ENCODE data around the gene AP1S1.
"Not testable (repeated sequence)": the region's sequence is repeated elsewhere in the genome, so short reads cannot be mapped to it uniquely, and the experiment has no call there.

The AP1S1 gene

DNA sequence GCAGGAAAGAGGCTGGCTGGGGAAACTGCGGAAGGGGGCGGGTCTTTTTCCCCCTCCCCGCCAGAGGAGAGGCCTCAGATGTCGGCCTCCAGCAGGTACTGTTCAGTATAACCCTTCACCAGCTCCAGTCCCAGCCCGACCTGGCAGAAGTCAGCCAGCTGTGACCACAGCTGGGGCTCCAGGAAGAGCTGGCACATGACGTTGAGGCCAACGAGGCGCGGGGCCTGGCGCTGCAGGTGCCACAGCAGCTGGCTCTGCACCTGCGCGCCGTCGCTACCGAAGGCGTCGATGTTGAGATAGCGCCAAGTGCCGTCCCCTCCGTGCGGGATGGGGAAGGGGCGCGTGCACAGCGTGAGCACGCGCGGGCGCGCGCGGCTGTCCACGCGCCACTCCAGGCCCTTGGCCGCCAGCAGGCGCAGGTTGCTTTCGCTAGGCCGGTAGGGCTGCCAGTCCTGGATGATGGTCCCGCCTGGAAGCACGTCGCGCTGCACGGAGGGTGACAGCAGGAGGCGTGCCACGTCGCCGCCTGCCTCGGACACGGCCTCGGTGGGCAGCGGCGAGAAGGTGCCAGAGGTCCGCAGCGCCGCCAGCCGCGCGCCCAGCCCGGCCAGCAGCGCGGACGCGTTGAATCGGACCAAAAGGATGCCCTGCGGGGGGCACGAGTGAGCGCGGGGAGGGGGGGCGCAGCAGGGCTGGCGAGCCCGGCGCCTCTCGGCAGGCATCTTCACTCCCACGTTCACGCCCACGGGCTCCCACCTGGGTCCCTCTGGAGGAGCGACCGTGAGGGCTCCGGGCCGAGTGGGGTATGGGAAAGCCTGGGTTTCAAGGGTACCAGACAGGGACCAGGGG, 18.0 kb downstream of the AP1S1 start:
- DNase-seq: no peak

DNA sequence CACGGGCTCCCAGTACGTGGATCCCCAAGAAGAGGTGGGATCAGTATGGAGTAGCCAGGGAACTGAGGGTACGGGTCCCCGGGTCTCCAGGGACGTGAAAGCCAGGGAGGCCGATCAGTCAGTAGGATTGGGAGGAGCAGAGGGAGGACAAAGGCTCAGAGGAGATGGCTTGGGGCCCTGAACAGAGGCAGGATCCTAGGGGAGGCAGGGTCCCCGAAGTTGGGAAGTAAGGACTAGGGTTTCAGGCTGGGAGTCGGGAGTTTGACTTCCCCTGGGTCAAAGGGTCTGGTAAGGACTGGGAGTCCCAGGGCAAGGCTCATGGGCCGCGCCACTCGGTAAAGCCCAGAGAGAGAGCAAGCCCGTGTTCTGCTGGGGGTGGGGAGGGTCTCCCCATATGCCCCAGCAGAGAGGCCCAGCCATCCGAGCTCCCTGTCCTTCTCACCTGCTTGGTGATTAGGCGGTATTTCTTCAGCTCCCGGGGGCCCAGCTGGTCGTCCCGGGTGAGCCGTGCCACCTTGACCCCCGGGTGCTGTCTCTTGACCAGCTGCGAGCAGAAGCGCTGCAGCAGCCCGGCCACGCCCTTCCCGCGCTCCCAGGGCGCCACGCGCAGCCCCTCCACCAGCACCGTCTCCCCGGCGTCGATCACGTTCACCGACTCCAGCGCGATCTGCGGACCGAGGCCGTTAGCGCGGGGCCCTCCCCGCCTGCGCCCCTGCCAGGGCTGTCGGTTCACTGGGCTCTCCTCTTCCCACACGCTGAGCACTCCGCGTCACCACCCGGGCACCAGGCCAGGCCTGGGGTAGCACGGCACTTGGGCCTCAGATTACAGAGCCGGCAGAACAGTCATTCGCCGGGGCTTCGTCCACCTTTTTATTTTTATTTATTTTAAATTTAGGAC, 18.8 kb downstream of the AP1S1 start:
- no peak for DNase-seq

DNA sequence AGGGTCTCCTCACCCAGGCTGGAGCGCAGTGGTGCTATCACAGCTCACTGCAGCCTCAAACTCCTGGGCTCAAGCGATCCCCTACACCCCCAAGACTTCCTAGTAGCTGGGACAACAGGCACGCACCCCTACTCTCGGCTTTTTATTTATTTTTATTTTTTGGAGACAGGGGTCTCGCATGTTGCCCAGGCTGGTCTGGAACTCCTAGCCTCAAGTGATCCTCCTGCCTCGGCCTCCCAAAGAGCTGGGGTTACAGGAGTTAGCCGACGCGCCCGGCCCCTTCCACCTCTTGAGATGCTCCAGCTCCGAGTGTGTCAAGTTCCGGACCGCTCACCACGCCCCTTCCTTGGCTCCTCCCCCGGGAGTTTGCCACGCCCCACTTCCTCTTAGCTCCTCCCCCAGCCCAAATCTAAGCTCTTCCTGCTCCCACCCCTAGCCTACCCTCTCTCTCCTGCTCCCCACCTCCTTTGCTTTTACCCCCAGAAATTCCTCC, 19.5 kb downstream of the AP1S1 start:
- no peak for DNase-seq

DNA sequence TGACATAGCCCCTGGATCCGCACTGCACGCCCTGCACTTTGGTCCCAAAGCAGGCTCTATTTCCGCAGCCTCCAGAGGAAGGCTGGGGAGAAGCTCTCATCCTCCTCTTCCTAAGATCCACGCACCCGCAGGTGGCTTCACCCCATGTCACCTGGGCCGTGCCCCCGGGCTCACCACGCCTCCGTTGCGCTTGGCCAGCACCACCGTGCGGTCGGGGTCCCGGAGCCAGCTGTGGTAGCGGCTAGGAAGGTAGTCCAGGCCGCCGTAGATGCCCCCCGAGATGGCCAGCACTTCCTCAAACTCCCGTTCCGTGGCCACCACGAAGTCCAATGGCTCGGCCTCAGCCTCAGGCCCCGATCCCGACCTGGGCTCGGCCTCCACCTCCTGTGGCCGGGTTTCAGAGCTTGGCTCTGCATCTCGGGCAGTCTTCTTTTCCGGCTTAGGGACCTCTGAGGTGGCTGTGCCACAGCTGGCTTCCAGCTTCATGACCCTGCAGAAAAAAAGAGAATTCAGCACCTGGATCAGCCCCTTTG, 20.1 kb downstream of the AP1S1 start:
- no peak for DNase-seq

DNA sequence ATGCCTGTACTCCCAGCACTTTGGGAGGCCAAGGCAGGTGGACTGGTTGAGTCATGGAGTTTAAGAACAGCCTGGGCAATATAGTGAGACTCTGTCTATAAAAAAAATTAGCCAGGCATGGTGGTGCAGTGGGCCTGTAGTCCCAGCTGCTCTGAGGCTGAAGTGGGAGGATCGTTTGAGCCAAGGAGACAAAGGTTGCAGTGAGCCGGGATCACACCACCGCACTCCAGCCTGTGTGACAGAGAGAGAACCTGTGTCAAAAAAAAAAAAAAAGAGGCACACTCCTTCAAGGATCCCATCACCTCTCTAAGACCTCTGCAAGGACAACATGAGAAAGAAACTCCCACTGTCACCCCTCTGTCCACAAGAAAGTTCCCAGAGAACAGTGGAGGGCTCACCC, 21.4 kb downstream of the AP1S1 start:
- DNase-seq: no peak

DNA sequence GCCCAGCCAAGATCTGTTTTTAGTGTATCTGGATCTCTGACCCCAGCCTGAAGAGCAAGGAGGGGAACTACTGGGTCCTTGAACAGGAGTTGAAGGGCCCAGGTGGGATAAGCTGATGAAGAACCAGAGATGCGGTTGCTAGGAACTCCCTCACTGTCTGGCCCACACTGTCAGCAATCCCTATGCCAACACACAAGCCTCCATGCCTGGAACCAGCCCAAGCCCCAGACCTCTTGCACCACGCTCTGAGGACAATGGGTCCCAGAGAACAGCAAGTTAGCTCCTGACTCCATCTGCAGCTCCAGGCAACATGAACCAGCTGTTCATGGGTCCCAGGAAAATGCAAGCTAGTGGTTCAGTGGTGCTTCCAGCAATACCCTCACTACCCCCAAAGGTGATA, 23.4 kb downstream of the AP1S1 start:
- no peak for DNase-seq

DNA sequence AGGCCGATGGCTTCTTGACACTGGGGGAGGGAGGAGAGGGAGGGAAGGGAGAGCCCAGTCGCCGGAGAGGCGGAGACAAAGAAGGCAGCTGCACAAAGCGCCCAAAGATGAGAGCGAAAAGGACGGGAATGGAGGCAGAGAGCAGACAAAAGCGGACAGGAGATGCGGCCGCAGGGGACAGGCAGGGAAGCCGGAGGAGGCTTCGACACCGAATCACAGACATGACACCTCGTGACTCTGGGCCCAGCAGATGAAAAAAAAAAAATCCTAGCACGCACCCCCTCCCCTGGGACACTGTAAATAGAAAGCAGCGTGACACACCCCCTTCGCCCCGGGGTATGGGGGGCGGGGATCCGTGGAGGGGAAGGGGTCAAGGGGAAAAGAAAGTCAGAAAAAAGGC, 24.8 kb downstream of the AP1S1 start:
- DNase-seq: peak; percentile 21

DNA sequence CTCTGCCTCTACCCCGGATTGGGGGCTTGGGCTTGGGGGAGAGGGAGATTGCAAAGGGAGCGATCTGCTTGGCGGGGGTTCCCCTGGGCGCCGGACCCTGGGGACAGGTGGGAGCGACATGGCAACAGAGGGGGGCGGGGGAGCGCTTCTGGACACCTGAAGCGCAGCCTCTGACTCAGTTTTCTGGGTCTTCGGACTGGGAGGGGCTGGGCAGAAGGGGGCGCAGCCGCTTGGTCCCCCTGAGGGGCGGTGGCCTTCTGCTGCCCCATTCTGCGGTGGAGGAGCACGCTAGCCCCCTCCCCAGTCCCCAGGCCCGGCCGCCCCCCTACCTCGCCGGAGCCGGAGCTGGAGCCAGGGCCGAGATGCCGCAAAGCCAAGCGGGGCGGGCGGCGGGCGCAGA, 25.4 kb downstream of the AP1S1 start:
- no peak for DNase-seq

DNA sequence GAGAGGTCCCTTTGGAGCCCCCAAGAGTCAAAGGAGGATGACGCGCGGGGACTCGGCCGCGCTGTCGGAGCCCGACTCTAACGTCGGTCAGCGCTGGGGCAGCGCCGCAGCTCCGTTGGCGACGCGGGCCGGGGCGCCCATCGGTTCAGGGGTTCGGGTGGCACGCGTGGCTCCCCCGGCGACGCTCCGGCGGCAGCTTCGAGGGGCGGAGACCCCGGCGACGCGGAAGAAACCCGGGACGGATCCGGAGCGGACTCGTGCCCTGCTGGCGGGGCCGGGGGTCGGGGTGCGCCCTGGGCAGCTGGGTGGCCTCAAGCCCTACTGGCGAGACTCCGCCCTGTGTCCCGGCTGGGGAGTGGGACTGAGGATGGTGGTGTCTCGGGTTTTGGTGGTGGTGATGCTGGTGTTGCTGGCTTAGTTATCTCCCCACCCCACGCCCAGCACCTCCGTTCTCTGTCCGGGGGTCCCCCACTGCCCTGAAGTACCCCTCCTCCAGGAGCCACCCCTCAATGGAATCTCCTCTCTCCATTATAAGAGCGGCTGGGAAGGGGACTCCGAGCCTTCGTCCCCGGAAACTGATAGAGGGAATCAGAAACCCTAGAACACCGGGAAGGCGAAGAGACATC, 26.0 kb downstream of the AP1S1 start, which contains the start of gene NAT16:
NAT16 (minus strand) TSS at position 164 of the 626 bp plus-strand sequence. CDS start 5,486 bp downstream, outside the sequence.
- no peak for DNase-seq

DNA sequence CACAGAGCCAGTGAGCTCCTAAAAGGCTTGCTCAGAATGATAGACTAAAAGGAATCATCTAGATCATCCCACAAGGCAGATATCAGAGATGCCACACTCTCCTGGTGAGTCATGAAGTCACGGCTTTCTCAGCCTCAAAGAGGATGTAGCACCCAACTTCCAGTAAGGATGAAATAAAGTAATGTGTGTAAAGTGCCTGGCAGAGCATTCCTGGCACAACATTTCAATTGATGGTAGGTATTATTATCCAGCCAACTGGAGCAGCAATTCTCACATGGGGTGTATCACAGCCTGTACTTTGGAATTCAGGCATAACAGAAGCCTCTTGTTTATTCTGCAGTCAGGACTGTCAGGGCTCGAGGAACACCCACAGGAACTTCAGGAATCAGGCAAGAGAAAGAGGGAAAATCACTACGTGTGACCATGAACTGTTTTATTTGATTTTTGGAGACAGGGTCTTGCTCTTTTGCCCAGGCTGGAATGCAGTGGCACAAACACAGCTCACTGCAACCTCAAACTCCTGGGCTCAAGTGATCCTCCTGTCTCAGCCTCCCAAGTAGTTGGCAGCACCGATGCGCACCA, 31.1 kb downstream of the AP1S1 start:
- no peak for DNase-seq

DNA sequence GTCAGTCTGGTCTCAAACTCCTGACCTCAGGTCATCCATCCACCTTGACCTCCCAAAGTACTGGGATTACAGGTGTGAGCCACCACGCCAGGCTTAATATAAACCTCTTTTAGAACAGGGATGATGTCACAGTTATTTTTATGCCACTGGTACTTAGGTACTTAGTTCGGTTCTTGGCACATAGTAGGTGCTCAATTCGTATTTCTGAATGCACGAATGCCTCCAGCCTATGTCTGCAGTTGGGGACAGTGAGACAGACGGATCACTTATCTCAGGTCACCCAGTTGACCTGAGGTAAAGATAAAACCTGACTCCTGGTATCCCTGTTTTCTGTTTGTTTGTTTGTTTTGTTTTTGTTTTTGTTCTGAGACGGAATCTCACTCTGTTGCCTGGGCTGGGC, 31.9 kb downstream of the AP1S1 start:
- no peak for DNase-seq

DNA sequence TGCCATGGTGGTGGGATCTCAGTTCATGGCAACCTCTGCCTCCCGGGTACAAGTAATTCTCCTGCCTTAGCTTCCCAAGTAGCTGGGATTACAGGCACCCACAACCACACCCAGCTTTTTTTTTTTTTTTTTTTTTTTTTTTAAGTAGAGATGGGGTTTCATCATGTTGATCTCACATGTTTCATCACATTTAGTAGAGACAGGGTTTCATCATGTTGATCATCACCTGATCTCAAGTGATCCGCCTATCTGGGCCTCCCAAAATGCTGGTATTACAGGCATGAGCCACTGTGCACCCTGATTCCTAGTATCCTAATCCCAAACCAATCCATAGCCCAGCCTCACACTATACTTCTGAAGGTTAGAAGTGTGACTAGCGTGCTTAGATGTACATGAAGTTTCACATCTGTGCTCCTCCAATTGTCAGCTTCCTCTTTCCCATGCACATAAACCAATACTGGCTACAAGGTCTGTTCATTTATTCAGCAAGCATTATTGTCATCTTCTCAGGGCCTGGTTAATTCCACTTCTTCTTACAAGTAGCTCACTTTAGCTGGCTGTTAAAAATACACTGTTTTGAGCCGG, 32.7 kb downstream of the AP1S1 start:
- no peak for DNase-seq

DNA sequence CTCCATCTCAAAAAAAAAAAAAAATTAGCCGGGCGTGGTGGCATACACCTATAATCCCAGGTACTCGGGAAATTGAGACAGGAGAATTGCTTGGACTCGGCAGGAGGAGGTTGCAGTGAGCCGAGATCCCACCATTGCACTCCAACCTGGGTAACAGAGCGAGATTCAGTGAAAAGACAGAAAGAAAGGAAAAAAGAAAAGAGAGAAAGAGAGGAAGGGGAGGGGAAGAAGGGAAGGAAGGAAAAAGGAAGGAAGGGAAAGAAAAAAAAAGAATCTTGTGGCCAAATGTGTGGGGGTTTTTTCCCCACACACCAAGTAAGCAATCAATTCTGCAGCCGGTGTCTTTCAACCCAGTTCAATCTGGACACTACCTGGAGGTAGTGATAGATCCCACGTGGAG, 34.8 kb downstream of the AP1S1 start:
- DNase-seq: no peak

DNA sequence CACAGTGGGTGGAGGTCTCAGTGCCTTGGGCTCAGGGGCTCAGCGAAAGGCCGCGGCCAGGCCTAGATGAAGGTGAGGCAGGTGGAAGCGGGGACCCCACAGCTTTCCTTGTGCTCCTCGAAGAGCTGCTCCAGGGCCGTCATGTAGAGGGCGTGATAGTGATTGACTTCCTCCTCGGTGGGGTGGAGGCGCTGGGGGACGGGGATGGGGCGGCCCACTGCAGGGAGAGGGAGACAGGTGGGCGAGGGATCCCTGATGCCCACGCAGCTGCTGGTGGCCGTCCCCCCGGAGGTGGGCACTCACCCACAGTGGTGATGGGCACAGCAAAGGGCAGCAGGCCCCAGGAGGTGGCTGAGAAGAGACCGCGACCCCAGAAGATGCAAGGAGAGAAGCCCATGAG, 41.6 kb downstream of the AP1S1 start:
- DNase-seq: no peak

DNA sequence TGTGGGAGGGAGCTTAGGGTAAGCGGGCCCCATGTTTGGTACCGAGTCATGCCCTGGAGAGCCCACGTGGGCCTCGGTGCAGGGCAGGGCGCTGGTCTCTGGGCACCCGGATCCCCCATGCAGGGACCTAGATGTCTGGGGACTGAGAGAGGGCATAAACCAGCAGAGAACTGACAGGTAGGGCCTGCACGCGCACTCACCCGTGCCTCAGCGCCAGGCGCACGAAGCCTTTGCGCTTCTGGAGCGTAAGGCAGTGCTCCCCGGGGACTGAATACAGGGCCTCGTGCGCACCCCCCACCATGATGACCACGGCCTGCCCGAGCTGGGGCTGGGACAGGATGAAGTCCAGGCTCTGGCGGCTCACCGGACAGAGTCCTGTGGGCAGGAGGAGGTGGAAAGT, 43.7 kb downstream of the AP1S1 start:
- DNase-seq: no peak

DNA sequence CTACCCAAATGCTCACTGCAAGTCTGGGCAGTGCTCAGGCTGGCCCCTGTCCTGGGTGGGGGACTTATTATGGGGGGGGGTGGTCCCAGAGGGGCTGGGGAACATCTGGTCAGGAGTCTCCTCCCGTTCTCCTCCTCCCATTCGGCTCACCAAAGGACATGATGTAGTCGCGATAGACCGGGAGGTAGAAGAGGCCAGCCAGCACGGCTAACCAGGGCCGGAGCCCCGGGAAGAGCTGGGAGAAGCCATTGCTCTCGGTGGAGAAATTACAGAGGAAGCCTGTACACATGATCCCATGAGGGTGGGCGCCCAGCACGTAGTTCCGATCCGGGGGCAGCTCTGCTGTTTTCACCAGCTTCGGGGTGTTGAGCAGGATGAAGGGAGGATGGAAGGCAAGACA, 44.2 kb downstream of the AP1S1 start:
- no peak for DNase-seq

DNA sequence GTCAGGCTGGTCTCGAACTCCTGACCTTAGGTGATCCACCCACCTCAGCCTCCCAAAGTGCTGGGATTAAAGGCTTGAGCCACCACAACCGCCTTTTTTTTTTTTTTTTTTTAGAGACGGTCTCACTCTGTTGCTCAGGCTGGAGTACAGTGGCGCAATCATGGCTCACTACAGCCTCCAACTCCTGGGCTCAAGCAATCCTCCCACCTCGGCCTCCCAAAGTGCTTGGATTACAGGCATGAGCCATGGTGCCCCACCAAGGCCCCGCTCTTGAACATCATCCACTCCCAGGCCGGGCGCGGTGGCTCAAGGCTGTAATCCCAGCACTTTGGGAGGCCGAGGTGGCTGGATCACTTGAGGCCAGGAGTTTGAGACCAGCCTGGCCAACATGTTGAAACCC, 45.2 kb downstream of the AP1S1 start:
- not testable (repeated sequence) for DNase-seq

DNA sequence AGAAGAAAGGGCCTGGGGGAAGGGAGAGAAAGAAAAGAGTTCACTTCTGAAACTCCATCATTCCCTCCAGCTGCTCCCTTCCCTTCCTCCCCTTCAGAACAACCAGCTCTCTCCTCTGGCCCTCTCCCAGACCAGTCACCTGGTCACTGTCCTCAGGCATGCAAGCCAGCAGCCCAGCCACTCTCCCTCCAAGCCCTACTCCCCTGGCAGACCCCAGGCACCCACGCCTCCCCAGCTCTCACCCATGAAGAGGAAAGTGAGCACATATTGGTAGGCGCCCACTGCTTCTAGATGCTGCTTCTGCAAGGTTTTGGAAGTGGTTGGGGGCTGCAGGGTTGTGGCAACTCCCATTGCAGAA, 46.2 kb downstream of the AP1S1 start:
- no peak for DNase-seq

DNA sequence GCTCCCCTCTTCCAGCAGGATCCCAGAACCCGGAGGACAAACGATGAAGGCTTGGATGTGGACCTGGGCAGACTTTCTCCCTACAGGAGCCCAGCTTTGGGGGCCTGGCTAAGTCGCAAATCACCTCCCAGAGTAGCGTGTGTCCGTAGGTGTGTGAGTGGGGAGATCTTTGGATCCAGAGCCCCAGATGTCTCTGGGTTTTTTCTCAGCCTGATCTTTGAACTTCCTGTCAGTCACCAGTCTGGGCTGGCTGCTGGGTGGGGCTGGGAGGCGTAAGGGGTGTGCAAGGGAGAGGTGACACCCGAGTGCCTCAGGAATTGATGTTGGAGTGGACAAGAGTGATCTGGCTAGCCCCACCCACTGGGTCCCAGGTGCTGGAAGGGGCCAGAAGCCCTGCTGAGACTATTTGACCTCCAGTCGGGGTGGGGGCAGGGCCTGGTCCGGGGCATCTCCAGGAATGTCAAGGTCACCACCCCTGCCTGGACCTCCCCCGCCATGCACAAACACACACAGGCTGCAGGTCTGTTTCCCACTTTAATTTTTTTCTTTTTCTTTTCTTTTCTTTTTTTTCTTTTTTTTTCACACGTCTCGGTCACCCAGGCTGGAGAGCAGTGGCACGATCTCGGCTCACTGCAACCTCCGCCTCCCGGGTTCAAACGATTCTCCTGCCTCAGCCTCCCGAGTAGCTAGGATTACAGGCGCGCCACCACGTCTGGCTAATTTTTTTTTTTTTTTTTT, 46.8 kb downstream of the AP1S1 start, which contains the start of gene MOGAT3:
MOGAT3 (minus strand) TSS at position 175 of the 738 bp plus-strand sequence. CDS start 182 bp downstream, outside the sequence.
- DNase-seq: no peak

DNA sequence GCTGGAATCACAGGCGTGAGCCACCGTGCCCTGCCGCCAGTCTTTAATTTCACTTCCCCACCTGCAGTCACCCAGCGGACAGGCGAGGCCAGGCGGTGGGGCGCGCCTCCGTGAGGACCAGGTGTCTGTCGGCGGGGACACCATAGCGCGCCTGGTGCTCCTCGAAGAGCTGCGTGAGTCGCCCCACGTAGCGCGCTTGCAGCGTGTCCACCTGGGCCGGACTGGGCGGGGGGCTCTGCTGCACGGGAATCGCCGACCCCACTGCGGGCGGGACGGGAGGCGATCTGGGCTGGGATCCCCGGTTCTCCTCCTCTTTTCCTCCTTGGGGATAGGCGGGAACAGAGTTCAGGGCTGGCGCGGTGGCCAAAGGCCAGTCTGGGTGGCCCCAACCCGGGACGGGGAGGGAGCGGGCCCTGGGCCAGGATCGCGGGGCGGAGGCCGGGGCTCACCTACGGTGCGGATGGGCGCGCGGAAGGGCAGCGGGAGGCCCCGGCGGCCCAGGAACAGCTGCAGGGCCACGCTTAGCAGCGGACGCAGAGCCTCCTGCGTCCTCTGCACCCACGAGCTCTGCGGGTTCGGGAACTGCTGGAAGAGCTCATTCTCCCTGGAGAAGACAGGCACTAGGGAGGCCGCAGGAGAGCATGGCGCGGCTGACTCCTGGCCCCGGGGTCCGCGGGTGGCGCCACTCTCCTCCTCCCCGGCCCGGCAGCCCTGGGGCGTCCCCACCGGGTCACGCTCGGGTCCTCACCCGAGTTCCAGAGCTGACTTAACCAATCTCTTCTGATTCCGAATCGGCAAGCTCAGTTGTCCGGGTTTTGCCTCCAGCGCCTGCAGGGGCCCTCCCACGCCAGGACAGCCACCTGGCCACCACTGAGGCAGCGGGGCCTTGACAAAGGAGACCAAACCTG, 47.7 kb downstream of the AP1S1 start:
- DNase-seq: no peak

DNA sequence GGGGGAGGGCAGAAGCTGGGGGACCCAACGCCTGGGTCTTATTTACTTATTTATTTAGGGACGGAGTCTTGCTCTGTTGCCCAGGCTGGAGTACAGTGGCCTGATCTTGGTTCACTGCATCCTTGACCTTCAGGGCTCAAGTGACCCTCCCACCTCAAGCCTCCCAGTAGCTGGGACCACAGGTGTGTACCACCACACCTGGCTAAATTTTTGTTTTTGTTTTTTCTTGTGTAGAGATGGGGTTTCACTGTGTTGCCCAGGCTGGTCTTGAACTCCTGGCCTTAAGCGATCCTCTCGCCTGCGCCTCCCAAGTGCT, 48.3 kb downstream of the AP1S1 start:
- no peak for DNase-seq
